Fibroblast of lung (primary cell): Measurements from ENCODE around the gene RIN2. TPM values are rescaled to one million over a fixed set of nuclear protein-coding genes. Genes with fewer than 3 reads are reported as not detected.

Experiments
- DNase-seq, 2 donors: peaks; one replicate each; pipeline versions ENCODE4 v3.0.0 to v3.0.0-alpha.2; 2010; ENCODE audit warnings: low read depth in 2 of 2
- H2AFZ ChIP-seq: 2 replicates; pipeline ENCODE4 v1.5.1; 2012; ENCODE audit warnings: low read length, control low read depth, inconsistent platforms
- H3K27ac ChIP-seq: 2 replicates; pipeline ENCODE4 v1.5.1; 2011; ENCODE audit warnings: low read length, control low read depth; ENCODE audit not compliant: insufficient read depth
- H3K27me3 ChIP-seq: 2 replicates; pipeline ENCODE4 v1.5.1; 2011; ENCODE audit warnings: mild to moderate bottlenecking, low read length; ENCODE audit not compliant: control insufficient read depth, insufficient read depth
- H3K36me3 ChIP-seq: 2 replicates; pipeline ENCODE4 v1.5.1; 2011; ENCODE audit warnings: low read length; ENCODE audit not compliant: control insufficient read depth, insufficient read depth
- H3K4me1 ChIP-seq: 2 replicates; pipeline ENCODE4 v1.5.1; 2011; ENCODE audit warnings: low read length; ENCODE audit not compliant: control insufficient read depth, insufficient read depth; ENCODE audit errors: extremely low read depth
- H3K4me2 ChIP-seq: 2 replicates; pipeline ENCODE4 v1.5.1; 2011; ENCODE audit warnings: low read length, control low read depth; ENCODE audit not compliant: insufficient read depth; ENCODE audit errors: extremely low read depth
- H3K4me3 ChIP-seq, 4 experiments: fragments of 200-600 bp in 1 of 4; sonication (generic) in 1 of 4; replicated peaks in 1 of 4; 2 replicates each; pipeline ENCODE4 v1.5.1; 2011 to 2016; ENCODE audit warnings: low read length in 4 of 4, low read depth in 3 of 4, mild to moderate bottlenecking in 3 of 4, control low read depth in 2 of 4, inconsistent platforms in 1 of 4, mixed read lengths in 1 of 4; ENCODE audit not compliant: insufficient read depth in 1 of 4; ENCODE audit errors: control extremely low read depth in 1 of 4
- H3K79me2 ChIP-seq: 2 replicates; pipeline ENCODE4 v1.5.1; 2012; ENCODE audit warnings: mild to moderate bottlenecking, low read length, inconsistent platforms; ENCODE audit not compliant: control insufficient read depth, insufficient read depth
- H3K9ac ChIP-seq: 2 replicates; pipeline ENCODE4 v1.5.1; 2011; ENCODE audit warnings: mild to moderate bottlenecking, low read length, control low read depth; ENCODE audit not compliant: insufficient read depth
- H3K9me3 ChIP-seq: 2 replicates; pipeline ENCODE4 v1.5.1; 2012; ENCODE audit warnings: low read depth, low read length; ENCODE audit not compliant: control insufficient read depth, insufficient read depth
- H4K20me1 ChIP-seq: 2 replicates; pipeline ENCODE4 v1.5.1; 2011; ENCODE audit warnings: low read length; ENCODE audit not compliant: control insufficient read depth, insufficient read depth; ENCODE audit errors: extremely low read depth
- EZH2 ChIP-seq: IDR thresholded peaks from 2 replicates; pipeline ENCODE4 v1.5.1; 2012; ENCODE audit warnings: low read length, control low read depth, mild to moderate bottlenecking; ENCODE audit errors: missing control alignments
- polyA plus RNA-seq, 2 donors: library from polyadenylated mRNA; depleted of rRNA in 1 of 2; stranded (reverse) in 1 of 2; unstranded in 1 of 2; fragments of >200 nt; gene quantifications; 2 replicates each; pipeline ENCODE4 v1.2.1, GENCODE V29; 2011 to 2012; ENCODE audit warnings: missing spikeins in 1 of 2
- total RNA-seq: library from RNA; depleted of rRNA; stranded (reverse); fragments of >200 nt; gene quantifications from 2 replicates; pipeline ENCODE4 v1.2.1, GENCODE V29; 2014
- TF ChIP-seq, protein P1 (sequence below), 2 donors: IDR thresholded peaks in 1 of 2; conservative IDR thresholded peaks in 1 of 2; 1 replicate in 1 of 2; 2 replicates in 1 of 2; pipeline ENCODE4 v1.5.1; 2011 to 2012; ENCODE audit warnings: low read length in 2 of 2, control low read depth in 1 of 2, inconsistent platforms in 1 of 2, low read depth in 1 of 2, mild to moderate bottlenecking in 1 of 2

Gene RIN2
- total and polyA plus RNA-seq, 2 donors (not counting 1 experiment from before 2014, with no cell fraction given) = 30.2 to 61.4 TPM

DNA sequence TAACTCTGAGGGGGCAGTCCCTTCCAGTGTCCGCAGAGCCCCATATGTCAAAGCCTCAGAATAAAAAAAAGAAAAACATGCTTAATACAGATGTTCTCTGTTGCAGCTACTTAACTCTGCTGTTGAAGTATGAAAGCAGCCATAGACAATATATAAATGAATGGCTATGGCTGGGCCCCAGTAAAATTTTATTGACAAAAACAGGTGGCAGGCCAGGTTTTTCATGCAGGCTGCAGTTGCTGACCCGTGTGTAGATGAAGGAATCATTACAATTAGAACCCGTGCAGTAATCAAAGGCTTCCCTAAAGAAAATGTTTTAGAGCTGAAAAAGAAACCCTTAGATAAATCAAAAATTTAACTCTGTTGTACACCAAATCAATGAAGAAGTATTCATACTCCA is 13.0 kb upstream of the RIN2 start:
- H3K27me3 ChIP-seq = peaks cover 14% of the 10 kb centered on the region
- no peak overlapping the region for H3K4me3 ChIP-seq
- H3K9me3 ChIP-seq = no peaks in the 10 kb centered on the region
- no peak for DNase-seq
- H3K9ac ChIP-seq = no peak overlapping the region
- no peak overlapping the region for H3K4me2 ChIP-seq
- H3K79me2 ChIP-seq = no peaks in the 10 kb centered on the region
- no peaks in the 10 kb centered on the region for H3K36me3 ChIP-seq
- H2AFZ ChIP-seq = no peak overlapping the region
- no peak for TF ChIP-seq EZH2
- TF ChIP-seq, protein P1, sequence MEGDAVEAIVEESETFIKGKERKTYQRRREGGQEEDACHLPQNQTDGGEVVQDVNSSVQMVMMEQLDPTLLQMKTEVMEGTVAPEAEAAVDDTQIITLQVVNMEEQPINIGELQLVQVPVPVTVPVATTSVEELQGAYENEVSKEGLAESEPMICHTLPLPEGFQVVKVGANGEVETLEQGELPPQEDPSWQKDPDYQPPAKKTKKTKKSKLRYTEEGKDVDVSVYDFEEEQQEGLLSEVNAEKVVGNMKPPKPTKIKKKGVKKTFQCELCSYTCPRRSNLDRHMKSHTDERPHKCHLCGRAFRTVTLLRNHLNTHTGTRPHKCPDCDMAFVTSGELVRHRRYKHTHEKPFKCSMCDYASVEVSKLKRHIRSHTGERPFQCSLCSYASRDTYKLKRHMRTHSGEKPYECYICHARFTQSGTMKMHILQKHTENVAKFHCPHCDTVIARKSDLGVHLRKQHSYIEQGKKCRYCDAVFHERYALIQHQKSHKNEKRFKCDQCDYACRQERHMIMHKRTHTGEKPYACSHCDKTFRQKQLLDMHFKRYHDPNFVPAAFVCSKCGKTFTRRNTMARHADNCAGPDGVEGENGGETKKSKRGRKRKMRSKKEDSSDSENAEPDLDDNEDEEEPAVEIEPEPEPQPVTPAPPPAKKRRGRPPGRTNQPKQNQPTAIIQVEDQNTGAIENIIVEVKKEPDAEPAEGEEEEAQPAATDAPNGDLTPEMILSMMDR (conservative IDR thresholded peaks at IDR 0.05 in 1 of 2, IDR thresholded peaks at IDR 0.05 in 1 of 2; ENCODE audit: low read depth in 1 of 2, low read length in 2 of 2) = no peak
- no peaks in the 10 kb centered on the region for H4K20me1 ChIP-seq
- no peak overlapping the region for H3K27ac ChIP-seq
- no peaks in the 10 kb centered on the region for H3K4me1 ChIP-seq

DNA sequence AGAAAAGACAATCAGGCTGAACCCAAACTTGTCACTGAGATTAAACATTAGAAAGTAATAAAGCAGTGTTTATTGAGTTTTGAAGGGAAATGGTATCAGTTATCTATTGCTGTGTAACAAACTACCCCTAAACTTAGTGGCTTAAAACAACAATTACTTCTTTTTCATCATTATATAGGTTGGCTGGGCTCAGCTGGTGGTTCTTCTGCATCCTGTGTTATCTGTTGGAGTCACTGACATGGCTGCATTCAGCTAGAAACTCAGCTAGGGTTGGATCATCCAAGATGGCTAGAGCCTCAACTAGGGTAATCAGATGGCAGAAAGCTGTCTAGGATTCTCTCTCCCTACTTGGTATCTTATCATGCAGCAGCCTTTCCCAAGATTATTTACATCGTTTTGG is 12.5 kb upstream of the RIN2 start:
- Histone ChIP-seq H3K4me3 (no peak overlapping the region), H2AFZ (no peak overlapping the region), H3K27me3 (peaks cover 12% of the 10 kb centered on the region), H3K27ac (no peak overlapping the region), H3K79me2 (no peaks in the 10 kb centered on the region), H3K4me1 (no peaks in the 10 kb centered on the region), H4K20me1 (no peaks in the 10 kb centered on the region), H3K9ac (no peak overlapping the region), H3K9me3 (no peaks in the 10 kb centered on the region), H3K36me3 (no peaks in the 10 kb centered on the region), H3K4me2 (no peak overlapping the region)
- no peak for TF ChIP-seq EZH2
- TF ChIP-seq, protein P1 (conservative IDR thresholded peaks at IDR 0.05 in 1 of 2, IDR thresholded peaks at IDR 0.05 in 1 of 2; ENCODE audit: low read depth in 1 of 2, low read length in 2 of 2) = no peak
- DNase-seq = no peak

DNA sequence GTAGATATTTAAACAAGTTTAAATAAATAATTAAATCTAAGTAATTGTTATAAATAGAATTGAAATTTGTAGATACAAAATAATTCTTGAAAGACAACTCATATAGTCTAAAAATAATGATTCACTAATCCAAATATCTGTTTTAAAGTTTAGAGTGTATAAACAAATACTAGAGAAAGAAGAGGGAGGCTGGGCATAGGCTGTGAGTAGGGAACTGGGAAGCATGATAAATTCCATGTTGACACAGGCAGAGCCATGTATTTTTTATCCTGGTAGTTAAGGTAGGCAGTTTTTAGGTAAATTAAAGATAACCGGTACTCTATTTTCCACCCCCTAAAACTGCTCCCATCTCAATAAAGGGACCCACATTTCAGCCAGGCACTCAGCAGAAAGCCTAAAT is 11.7 kb upstream of the RIN2 start:
- Histone ChIP-seq H3K9me3 (no peaks in the 10 kb centered on the region), H3K36me3 (no peaks in the 10 kb centered on the region), H3K27me3 (peaks cover 11% of the 10 kb centered on the region), H3K4me2 (no peak overlapping the region), H3K9ac (no peak overlapping the region), H4K20me1 (no peaks in the 10 kb centered on the region), H2AFZ (no peak overlapping the region), H3K27ac (no peak overlapping the region), H3K79me2 (no peaks in the 10 kb centered on the region), H3K4me3 (no peak overlapping the region), H3K4me1 (no peaks in the 10 kb centered on the region)
- no peak for DNase-seq
- TF ChIP-seq EZH2 = no peak
- TF ChIP-seq, protein P1 (conservative IDR thresholded peaks at IDR 0.05 in 1 of 2, IDR thresholded peaks at IDR 0.05 in 1 of 2; ENCODE audit: low read depth in 1 of 2, low read length in 2 of 2) = no peak
